Testis (tissue), 5 donors: ENCODE measurements around the gene OR10A7. TPM values are rescaled to one million over a fixed set of nuclear protein-coding genes. Genes with fewer than 3 reads are reported as not detected.
"Not testable (repeated sequence)": the region's sequence is repeated elsewhere in the genome, so short reads cannot be mapped to it uniquely, and the experiment has no call there.

Source experiments
- DNase-seq: peaks from one replicate; pipeline ENCODE4 v3.0.0-alpha.2; 2019
- H3K27ac ChIP-seq, 2 donors: fragments of 200-600 bp; sonication (generic); one replicate each; pipeline ENCODE4 v1.5.1; 2019
- H3K27me3 ChIP-seq: fragments of 200-600 bp; sonication (generic); one replicate; pipeline ENCODE4 v1.5.1; 2019
- H3K36me3 ChIP-seq: fragments of 200-600 bp; sonication (generic); one replicate; pipeline ENCODE4 v1.5.1; 2017; ENCODE audit warnings: low read depth; ENCODE audit errors: missing control alignments
- H3K4me1 ChIP-seq: fragments of 200-600 bp; sonication (generic); one replicate; pipeline ENCODE4 v1.5.1; 2019
- H3K4me3 ChIP-seq, 2 donors: fragments of 200-600 bp; sonication (generic); one replicate each; pipeline ENCODE4 v1.5.1; 2017 to 2019
- H3K9me3 ChIP-seq: fragments of 200-600 bp; sonication (generic); one replicate; pipeline ENCODE4 v1.5.1; 2017
- POLR2A ChIP-seq: fragments of 450-650 bp; IDR thresholded peaks from one replicate; pipeline ENCODE4 v1.6.1; 2017; ENCODE audit warnings: antibody characterized with exemption, mild to moderate bottlenecking, moderate library complexity
- WGBS, 2 donors: methylation state at CpG; one replicate each; pipeline ENCODE4 v1.1.5; 2018; 5-methylcytosine and 5-hydroxymethylcytosine counted together
- intact Hi-C: fragments of 100-400 bp; cut with DNase I; formaldehyde crosslinking; loops from one replicate; pipeline ENCODE4 v1.15.1; 2023; ENCODE audit warnings: low total_unique reads
- long read RNA-seq, 2 donors: transcript quantifications; one replicate each; lab custom pipeline, GENCODE V29; 2026
- polyA plus RNA-seq: library from polyadenylated mRNA; stranded (reverse); fragments of 350-450 nt; fragmentation: Illumina TruSeq; extraction: RNeasy Lipid Tissue Mini Kit (QIAGEN cat#74804); gene quantifications from one replicate; pipeline ENCODE4 v1.2.3, GENCODE V29; 2014; ENCODE audit warnings: low read depth, low replicate concordance; ENCODE audit not compliant: insufficient read depth
- total RNA-seq, 2 donors: library from RNA; depleted of rRNA; stranded (reverse); fragments of >200 nt; gene quantifications; one replicate each; pipeline ENCODE4 v1.2.3, GENCODE V29; 2016
- TF ChIP-seq, protein P1 (sequence below), 3 experiments: fragments of 450-650 bp in 2 of 3; fragments of 200-600 bp in 1 of 3; sonication (generic) in 1 of 3; IDR thresholded peaks; one replicate each; pipeline ENCODE4 v1.5.1; 2016 to 2019; ENCODE audit warnings: antibody characterized with exemption in 3 of 3, mild to moderate bottlenecking in 2 of 3, moderate library complexity in 1 of 3

OR10A7 gene, protein sequence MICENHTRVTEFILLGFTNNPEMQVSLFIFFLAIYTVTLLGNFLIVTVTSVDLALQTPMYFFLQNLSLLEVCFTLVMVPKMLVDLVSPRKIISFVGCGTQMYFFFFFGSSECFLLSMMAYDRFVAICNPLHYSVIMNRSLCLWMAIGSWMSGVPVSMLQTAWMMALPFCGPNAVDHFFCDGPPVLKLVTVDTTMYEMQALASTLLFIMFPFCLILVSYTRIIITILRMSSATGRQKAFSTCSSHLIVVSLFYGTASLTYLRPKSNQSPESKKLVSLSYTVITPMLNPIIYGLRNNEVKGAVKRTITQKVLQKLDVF
- total RNA-seq, result not detected
- not detected for polyA plus RNA-seq
- long read RNA-seq, donor 1, result 0 reads
- long read RNA-seq, donor 2, result 0 reads

DNA sequence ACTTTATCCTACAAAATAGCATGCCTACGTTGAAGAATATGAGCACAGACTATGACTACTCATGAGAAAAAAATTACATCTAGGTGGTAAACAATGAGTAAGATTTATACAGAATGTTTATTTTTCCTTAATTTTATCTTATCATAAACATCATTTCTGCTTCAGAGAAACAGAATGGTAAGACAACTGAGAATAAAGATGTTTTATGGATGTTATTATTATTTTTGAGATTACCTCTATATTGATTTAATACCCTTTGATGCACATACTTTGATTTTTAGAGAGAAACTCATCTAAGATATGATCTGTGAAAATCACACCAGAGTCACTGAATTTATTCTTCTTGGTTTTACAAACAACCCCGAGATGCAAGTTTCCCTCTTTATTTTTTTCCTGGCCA is at the start of gene OR10A7:
Gene OR10A7, plus strand, starts transcription at position 301 of the 400 bp plus-strand sequence. Its CDS starts 0 bp downstream, at position 301.
- DNase-seq, result no peak
- Histone ChIP-seq H3K27me3 (no peaks in the 10 kb centered on the region), H3K36me3 (no peaks in the 10 kb centered on the region), H3K4me1 (no peaks in the 10 kb centered on the region), H3K9me3 (no peaks in the 10 kb centered on the region), H3K4me3 (no peak within 1 kb of the TSS), H3K27ac (no peak within 1 kb of the TSS)
- intact Hi-C loops, result no loop called here
- TF ChIP-seq, protein P1, sequence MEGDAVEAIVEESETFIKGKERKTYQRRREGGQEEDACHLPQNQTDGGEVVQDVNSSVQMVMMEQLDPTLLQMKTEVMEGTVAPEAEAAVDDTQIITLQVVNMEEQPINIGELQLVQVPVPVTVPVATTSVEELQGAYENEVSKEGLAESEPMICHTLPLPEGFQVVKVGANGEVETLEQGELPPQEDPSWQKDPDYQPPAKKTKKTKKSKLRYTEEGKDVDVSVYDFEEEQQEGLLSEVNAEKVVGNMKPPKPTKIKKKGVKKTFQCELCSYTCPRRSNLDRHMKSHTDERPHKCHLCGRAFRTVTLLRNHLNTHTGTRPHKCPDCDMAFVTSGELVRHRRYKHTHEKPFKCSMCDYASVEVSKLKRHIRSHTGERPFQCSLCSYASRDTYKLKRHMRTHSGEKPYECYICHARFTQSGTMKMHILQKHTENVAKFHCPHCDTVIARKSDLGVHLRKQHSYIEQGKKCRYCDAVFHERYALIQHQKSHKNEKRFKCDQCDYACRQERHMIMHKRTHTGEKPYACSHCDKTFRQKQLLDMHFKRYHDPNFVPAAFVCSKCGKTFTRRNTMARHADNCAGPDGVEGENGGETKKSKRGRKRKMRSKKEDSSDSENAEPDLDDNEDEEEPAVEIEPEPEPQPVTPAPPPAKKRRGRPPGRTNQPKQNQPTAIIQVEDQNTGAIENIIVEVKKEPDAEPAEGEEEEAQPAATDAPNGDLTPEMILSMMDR (IDR thresholded peaks at IDR 0.05), result no peak
- 89 to 90% methylated on average over 2 of the region's 2 CpGs for WGBS, 2 donors

DNA sequence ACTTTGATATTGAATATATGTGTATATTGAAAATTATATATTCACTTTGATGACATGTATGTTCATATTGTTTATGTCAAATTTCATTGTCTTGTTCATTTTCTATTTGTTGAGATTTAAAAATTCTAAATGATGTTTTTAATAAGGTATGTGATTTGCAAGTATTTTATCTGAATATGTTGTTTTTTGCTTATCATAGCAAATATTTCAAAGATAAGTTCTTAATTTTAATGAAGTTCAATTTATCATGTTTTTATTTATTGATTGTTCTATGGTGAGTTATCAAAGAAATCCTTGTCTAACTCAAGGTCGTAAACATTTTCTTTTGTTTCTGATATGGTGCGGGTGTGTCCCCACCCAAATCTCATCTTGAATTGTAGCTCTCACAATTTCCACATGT is 49.4 kb upstream of the OR10A7 start:
- 88 to 90% methylated on average over 2 of the region's 2 CpGs for WGBS, 2 donors

DNA sequence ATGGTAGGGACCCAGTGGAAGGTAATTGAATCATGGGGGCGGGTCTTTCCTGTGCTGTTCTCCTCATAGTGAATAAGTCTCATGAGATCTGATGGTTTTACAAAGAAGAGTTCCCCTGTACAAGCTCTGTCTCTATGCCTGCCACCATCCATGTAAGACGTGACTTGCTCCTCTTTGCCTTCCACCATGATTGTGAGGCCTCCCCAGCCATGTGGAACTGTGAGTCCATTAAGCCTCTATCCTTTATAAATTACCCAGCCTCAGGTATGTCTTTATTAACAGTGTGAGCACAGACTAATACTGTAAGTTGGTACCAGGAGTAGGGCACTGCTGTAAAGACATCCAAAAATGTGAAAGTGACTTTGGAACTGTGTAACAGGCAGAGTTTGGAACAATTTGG is 49.0 kb upstream of the OR10A7 start:
- H3K36me3 ChIP-seq, result not testable (repeated sequence)

More for the DNA sequence above, 49.4 kb upstream of the OR10A7 start:
- Histone ChIP-seq H3K4me1 (no peaks in the 10 kb centered on the region), H3K4me3 (no peak overlapping the region), H3K36me3 (no peaks in the 10 kb centered on the region), H3K9me3 (no peaks in the 10 kb centered on the region), H3K27me3 (no peaks in the 10 kb centered on the region), H3K27ac (no peak overlapping the region)
- intact Hi-C loops, result no loop called here
- DNase-seq, result no peak
- TF ChIP-seq POLR2A, result no peak
- TF ChIP-seq, protein P1 (IDR thresholded peaks at IDR 0.05), result no peak

DNA sequence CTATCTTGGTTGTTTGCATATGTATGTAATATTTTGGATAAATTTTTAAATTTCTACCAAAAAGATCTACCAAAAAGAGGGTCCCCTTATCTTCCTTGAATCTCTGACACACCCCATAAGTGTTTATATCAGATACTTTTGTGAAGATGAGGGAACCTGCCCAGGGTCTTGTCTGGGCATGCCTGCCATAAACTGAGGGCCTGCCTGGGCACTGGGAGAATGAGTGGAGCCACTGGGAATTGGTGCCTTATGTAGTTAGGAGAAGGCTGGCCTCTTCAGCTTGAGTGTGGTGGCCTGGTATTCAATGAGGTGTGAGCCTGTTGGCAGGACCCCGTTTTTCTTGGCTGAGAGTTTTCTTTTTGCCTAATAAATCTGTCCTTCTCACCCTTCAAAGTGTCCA is 48.1 kb upstream of the OR10A7 start:
- no peaks in the 10 kb centered on the region for H3K36me3 ChIP-seq
- no peak overlapping the region for H3K4me3 ChIP-seq
- TF ChIP-seq, protein P1 (IDR thresholded peaks at IDR 0.05), result no peak
- TF ChIP-seq POLR2A, result no peak
- intact Hi-C loops, result no loop called here
- WGBS, 2 donors, result 36 to 47% methylated on average over 1 of the region's 1 CpG
- no peak overlapping the region for H3K27ac ChIP-seq
- H3K9me3 ChIP-seq, result no peaks in the 10 kb centered on the region
- no peaks in the 10 kb centered on the region for H3K27me3 ChIP-seq
- no peaks in the 10 kb centered on the region for H3K4me1 ChIP-seq
- DNase-seq, result no peak

More for the DNA sequence above, 49.0 kb upstream of the OR10A7 start:
- 62 to 77% methylated on average over 2 of the region's 2 CpGs for WGBS, 2 donors
- intact Hi-C loops, H3K9me3 ChIP-seq, DNase-seq, H3K4me1 ChIP-seq, H3K4me3 ChIP-seq, H3K27me3 ChIP-seq, H3K27ac ChIP-seq: not testable (repeated sequence)

DNA sequence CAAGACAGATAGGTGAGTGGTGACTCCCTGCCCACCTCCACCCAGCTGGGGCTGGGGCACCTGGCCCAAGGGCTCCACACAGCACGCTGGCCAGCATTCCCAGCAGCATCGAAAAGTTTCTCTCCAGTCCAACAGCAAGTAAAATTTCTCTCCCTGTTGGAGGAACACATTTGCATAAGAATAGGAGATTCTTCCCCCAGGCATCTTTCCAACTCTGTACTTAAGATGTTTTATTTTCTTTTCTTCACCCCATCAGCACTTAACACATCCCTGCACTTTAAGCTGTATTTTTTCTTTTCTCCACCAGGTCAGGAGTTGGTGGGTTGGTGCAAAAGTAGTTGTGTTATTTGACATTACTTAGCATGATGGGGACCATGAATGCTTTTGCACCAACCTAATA is 47.4 kb upstream of the OR10A7 start:
- H3K27ac ChIP-seq, result no peak overlapping the region
- H3K27me3 ChIP-seq, result no peaks in the 10 kb centered on the region
- TF ChIP-seq, protein P1 (IDR thresholded peaks at IDR 0.05), result no peak
- no peak for TF ChIP-seq POLR2A
- H3K36me3 ChIP-seq, result no peaks in the 10 kb centered on the region
- no peaks in the 10 kb centered on the region for H3K4me1 ChIP-seq
- intact Hi-C loops, result no loop called here
- no peaks in the 10 kb centered on the region for H3K9me3 ChIP-seq
- no peak overlapping the region for H3K4me3 ChIP-seq
- 63 to 87% methylated on average over 2 of the region's 2 CpGs for WGBS, 2 donors
- DNase-seq, result no peak
